ENCODE data around the gene KRTAP12-3.

DNA sequence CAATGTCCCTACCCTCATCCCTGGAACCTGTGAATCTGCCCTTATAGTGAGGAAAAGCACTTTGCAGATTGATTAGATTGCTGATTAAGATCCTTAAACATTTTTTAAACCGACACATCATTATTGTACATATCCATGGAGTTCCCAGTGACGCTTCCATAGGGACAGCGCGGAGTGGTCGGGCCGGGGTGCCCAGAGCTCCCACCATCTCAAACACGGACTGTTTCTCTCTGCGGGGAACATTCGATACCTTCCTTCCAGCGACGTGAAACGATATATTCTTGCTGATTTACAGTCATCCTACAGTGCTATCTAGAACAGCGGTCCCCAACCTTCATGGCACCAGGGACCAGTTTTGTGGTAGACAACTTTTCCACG lies 43.3 kb downstream of the KRTAP12-3 start:
- TF ChIP-seq CTCF (IDR thresholded peaks at IDR 0.05; ENCODE audit: low read depth, low read length, missing input control), result no peak
- TF ChIP-seq, protein P1, sequence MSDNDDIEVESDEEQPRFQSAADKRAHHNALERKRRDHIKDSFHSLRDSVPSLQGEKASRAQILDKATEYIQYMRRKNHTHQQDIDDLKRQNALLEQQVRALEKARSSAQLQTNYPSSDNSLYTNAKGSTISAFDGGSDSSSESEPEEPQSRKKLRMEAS (IDR thresholded peaks at IDR 0.05), result no peak
- TF ChIP-seq SP1 (IDR thresholded peaks at IDR 0.05), result no peak
- TF ChIP-seq JUND (IDR thresholded peaks at IDR 0.05), result no peak
- TF ChIP-seq RAD21 (IDR thresholded peaks at IDR 0.05), result no peak
- TF ChIP-seq RXRA (IDR thresholded peaks at IDR 0.05), result no peak

Measured in liver (tissue), 3 donors.